GM12878 (cell line): ENCODE measurements around the gene FLT1. TPM values are rescaled to one million over a fixed set of nuclear protein-coding genes. Genes with fewer than 3 reads are reported as not detected.

Experiments
- NFIC ChIP-seq: IDR thresholded peaks from 2 replicates; pipeline ENCODE4 v1.6.1; 2012; ENCODE audit warnings: low read depth, mild to moderate bottlenecking, inconsistent platforms, low read length, moderate library complexity
- ZBTB40 ChIP-seq: fragments of 450-650 bp; IDR thresholded peaks from 2 replicates; pipeline ENCODE4 v1.6.1; 2016; ENCODE audit warnings: mild to moderate bottlenecking, moderate library complexity, borderline replicate concordance
- polyA plus RNA-seq, 11 experiments: library from polyadenylated mRNA; depleted of rRNA in 4 of 11; unstranded in 6 of 11; stranded (reverse) in 5 of 11; fragments of >200 nt; fragmentation: Nextera tagmentation in 4 of 11; fragmentation: Illumina TruSeq in 1 of 11; extraction: Ambion mirVana in 4 of 11; extraction: Trizol in 1 of 11; gene quantifications; 1 replicate in 1 of 11; 2 replicates in 10 of 11; pipeline versions ENCODE4 v1.2.1 to v1.2.3, GENCODE V29; 2011 to 2016; ENCODE audit warnings: inconsistent platforms in 2 of 11, missing spikeins in 2 of 11, low read depth in 1 of 11
- total RNA-seq, 4 experiments: library from RNA; depleted of rRNA in 3 of 4; stranded (reverse); fragments of >200 nt in 3 of 4; fragmentation: Illumina TruSeq in 1 of 4; extraction: Trizol in 1 of 4; gene quantifications; 2 replicates each; pipeline versions ENCODE4 v1.2.1 to v1.2.3, GENCODE V29; 2013 to 2021
- TF ChIP-seq, protein P1 (sequence below): fragments of 450-650 bp; IDR thresholded peaks from 2 replicates; pipeline ENCODE4 v1.6.1; 2017; ENCODE audit warnings: mild to moderate bottlenecking, moderate library complexity
- TF ChIP-seq, protein P2 (sequence below): IDR thresholded peaks from 2 replicates; pipeline ENCODE4 v1.6.1; 2012; ENCODE audit warnings: low read length, inconsistent platforms

FLT1 gene
- total and polyA plus RNA-seq, 10 of the 15 experiments (the other 5 are each of a cell fraction or from before 2014, with no cell fraction given): 0.55 to 5.6 (median 0.84) TPM

- TF ChIP-seq ZBTB40 (no peak), NFIC (no peak)
- TF ChIP-seq, protein P1, sequence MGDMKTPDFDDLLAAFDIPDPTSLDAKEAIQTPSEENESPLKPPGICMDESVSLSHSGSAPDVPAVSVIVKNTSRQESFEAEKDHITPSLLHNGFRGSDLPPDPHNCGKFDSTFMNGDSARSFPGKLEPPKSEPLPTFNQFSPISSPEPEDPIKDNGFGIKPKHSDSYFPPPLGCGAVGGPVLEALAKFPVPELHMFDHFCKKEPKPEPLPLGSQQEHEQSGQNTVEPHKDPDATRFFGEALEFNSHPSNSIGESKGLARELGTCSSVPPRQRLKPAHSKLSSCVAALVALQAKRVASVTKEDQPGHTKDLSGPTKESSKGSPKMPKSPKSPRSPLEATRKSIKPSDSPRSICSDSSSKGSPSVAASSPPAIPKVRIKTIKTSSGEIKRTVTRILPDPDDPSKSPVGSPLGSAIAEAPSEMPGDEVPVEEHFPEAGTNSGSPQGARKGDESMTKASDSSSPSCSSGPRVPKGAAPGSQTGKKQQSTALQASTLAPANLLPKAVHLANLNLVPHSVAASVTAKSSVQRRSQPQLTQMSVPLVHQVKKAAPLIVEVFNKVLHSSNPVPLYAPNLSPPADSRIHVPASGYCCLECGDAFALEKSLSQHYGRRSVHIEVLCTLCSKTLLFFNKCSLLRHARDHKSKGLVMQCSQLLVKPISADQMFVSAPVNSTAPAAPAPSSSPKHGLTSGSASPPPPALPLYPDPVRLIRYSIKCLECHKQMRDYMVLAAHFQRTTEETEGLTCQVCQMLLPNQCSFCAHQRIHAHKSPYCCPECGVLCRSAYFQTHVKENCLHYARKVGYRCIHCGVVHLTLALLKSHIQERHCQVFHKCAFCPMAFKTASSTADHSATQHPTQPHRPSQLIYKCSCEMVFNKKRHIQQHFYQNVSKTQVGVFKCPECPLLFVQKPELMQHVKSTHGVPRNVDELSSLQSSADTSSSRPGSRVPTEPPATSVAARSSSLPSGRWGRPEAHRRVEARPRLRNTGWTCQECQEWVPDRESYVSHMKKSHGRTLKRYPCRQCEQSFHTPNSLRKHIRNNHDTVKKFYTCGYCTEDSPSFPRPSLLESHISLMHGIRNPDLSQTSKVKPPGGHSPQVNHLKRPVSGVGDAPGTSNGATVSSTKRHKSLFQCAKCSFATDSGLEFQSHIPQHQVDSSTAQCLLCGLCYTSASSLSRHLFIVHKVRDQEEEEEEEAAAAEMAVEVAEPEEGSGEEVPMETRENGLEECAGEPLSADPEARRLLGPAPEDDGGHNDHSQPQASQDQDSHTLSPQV: no peak
- TF ChIP-seq, protein P2, sequence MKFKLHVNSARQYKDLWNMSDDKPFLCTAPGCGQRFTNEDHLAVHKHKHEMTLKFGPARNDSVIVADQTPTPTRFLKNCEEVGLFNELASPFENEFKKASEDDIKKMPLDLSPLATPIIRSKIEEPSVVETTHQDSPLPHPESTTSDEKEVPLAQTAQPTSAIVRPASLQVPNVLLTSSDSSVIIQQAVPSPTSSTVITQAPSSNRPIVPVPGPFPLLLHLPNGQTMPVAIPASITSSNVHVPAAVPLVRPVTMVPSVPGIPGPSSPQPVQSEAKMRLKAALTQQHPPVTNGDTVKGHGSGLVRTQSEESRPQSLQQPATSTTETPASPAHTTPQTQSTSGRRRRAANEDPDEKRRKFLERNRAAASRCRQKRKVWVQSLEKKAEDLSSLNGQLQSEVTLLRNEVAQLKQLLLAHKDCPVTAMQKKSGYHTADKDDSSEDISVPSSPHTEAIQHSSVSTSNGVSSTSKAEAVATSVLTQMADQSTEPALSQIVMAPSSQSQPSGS: no peak
These were observed 139.0 kb downstream of the FLT1 start (continued) for GRCh38 chr13:28355822-28356371.
